K562 (cell line): Measurements from ENCODE around the gene NMS. TPM values are rescaled to one million over a fixed set of nuclear protein-coding genes. Genes with fewer than 3 reads are reported as not detected.
A peak's percentile ranks its signal among the peaks of the same experiment; 100 is the strongest.

Experiments used
- CAMTA2 ChIP-seq: fragments of 250-450 bp; sonication (Bioruptor Pico); conservative IDR thresholded peaks from 2 replicates; pipeline ENCODE4 v1.5.1; 2022
- CTCF ChIP-seq, 3 experiments: IDR thresholded peaks in 2 of 3; conservative IDR thresholded peaks in 1 of 3; 2 replicates each; pipeline ENCODE4 v1.5.1; 2011 to 2012; ENCODE audit warnings: low read length in 3 of 3, mild to moderate bottlenecking in 3 of 3, control low read depth in 2 of 3, improper control_type of control experiment in 1 of 3, inconsistent platforms in 1 of 3, low read depth in 1 of 3, mixed read lengths in 1 of 3, moderate library complexity in 1 of 3; ENCODE audit not compliant: insufficient read depth in 2 of 3
- ETV1 ChIP-seq: fragments of 450-650 bp; conservative IDR thresholded peaks from 2 replicates; pipeline ENCODE4 v1.6.1; 2016; ENCODE audit warnings: missing genetic modification characterization, control low read depth, low read depth, missing compliant biosample characterization
- GTF2A2 ChIP-seq: IDR thresholded peaks from 2 replicates; pipeline ENCODE4 v1.6.1; 2016; ENCODE audit warnings: mild to moderate bottlenecking, missing genetic modification characterization, missing compliant biosample characterization
- IRF9 ChIP-seq: fragments of 450-650 bp; IDR thresholded peaks from 2 replicates; pipeline ENCODE4 v1.6.1; 2016; ENCODE audit warnings: missing biosample characterization, missing genetic modification characterization
- MYNN ChIP-seq, 2 experiments: sonication (generic); formaldehyde crosslinking in 1 of 2; IDR thresholded peaks; 2 replicates each; pipeline versions ENCODE4 v1.5.0 to v1.6.1; 2016 to 2020; ENCODE audit warnings: antibody characterized with exemption in 1 of 2, missing genetic modification reagents in 1 of 2
- PATZ1 ChIP-seq: fragments of 250-450 bp; sonication (Bioruptor Pico); IDR thresholded peaks from 2 replicates; pipeline ENCODE4 v1.5.0; 2020; ENCODE audit warnings: mild to moderate bottlenecking, borderline replicate concordance
- RFX7 ChIP-seq: fragments of 250-450 bp; sonication (Bioruptor Pico); IDR thresholded peaks from 2 replicates; pipeline ENCODE4 v1.5.1; 2021; ENCODE audit warnings: mild to moderate bottlenecking
- SIN3B ChIP-seq: fragments of 450-650 bp; IDR thresholded peaks from 2 replicates; pipeline ENCODE4 v1.6.1; 2017; ENCODE audit warnings: low read depth, mild to moderate bottlenecking, moderate library complexity
- SMC3 ChIP-seq: conservative IDR thresholded peaks from 2 replicates; pipeline ENCODE4 v1.6.1; 2011; ENCODE audit warnings: low read depth, low read length, improper control_type of control experiment; ENCODE audit not compliant: insufficient read depth
- ZBTB40 ChIP-seq, 2 experiments: fragments of 450-650 bp in 1 of 2; sonication (generic) in 1 of 2; formaldehyde crosslinking in 1 of 2; IDR thresholded peaks; 2 replicates each; pipeline versions ENCODE4 v1.7.1 to v1.9.0; 2016 to 2022; ENCODE audit warnings: inconsistent platforms in 1 of 2, mild to moderate bottlenecking in 1 of 2, missing genetic modification reagents in 1 of 2
- ZC3H4 ChIP-seq: sonication (generic); formaldehyde crosslinking; IDR thresholded peaks from 2 replicates; pipeline ENCODE4 v1.9.0; 2021; ENCODE audit warnings: missing genetic modification reagents, borderline replicate concordance
- polyA plus RNA-seq, 8 experiments: library from polyadenylated mRNA; depleted of rRNA in 4 of 8; stranded (reverse) in 5 of 8; unstranded in 3 of 8; fragments of >200 nt; fragmentation: Nextera tagmentation in 2 of 8; fragmentation: Illumina TruSeq in 1 of 8; extraction: Ambion mirVana in 2 of 8; extraction: Trizol in 1 of 8; gene quantifications; 2 replicates each; pipeline versions ENCODE4 v1.2.1 to v1.2.3, GENCODE V29; 2011 to 2014; ENCODE audit warnings: inconsistent platforms in 1 of 8, missing spikeins in 1 of 8
- total RNA-seq, 7 experiments: library from RNA; depleted of rRNA in 6 of 7; stranded (reverse); fragments of >200 nt in 6 of 7; fragmentation: Illumina TruSeq in 2 of 7; extraction: Trizol in 2 of 7; gene quantifications; 2 replicates each; pipeline versions ENCODE4 v1.2.1 to v1.2.3, GENCODE V29; 2011 to 2021; ENCODE audit warnings: low replicate concordance in 1 of 7

NMS gene
- total and polyA plus RNA-seq, 9 of the 15 experiments (the other 6 are each of a cell fraction or from before 2014, with no cell fraction given): not detected

GRCh38 chr2:100427627-100428258 is 42.5 kb upstream of the NMS start (continued):
- TF ChIP-seq ZBTB40 (IDR thresholded peaks at IDR 0.05) (no peak), ZBTB40 (CRISPR knock-in tag; IDR thresholded peaks at IDR 0.05) (no peak), PATZ1 (CRISPR knock-in tag) (no peak), ETV1 (tag) (no peak), GTF2A2 (tag) (no peak), ZC3H4 (no peak), CAMTA2 (CRISPR knock-in tag) (no peak), IRF9 (tag) (no peak), MYNN (IDR thresholded peaks at IDR 0.05) (no peak), MYNN (CRISPR knock-in tag; IDR thresholded peaks at IDR 0.05) (no peak), CTCF (IDR thresholded peaks at IDR 0.05 in 2 of 3, conservative IDR thresholded peaks at IDR 0.05 in 1 of 3; ENCODE audit: insufficient read depth in 2 of 3, low read depth in 1 of 3, low read length in 3 of 3) (peak; percentile 48 to 59 (median 58); a peak in 5 of 6 replicates), RFX7 (no peak), SIN3B (no peak), SMC3 (0 out of 2 replicates have a peak, but pooled peaks have one; percentile 29)
